Activated CD4-positive, alpha-beta T cell treated with anti-CD3 and anti-CD28 coated beads for 4 hours (primary cell): ENCODE data around the gene SLC25A45.

Experiments used
- DNase-seq, 2 donors: peaks; one replicate each; pipeline ENCODE4 v3.0.0-alpha.2; 2020

Gene SLC25A45, protein sequence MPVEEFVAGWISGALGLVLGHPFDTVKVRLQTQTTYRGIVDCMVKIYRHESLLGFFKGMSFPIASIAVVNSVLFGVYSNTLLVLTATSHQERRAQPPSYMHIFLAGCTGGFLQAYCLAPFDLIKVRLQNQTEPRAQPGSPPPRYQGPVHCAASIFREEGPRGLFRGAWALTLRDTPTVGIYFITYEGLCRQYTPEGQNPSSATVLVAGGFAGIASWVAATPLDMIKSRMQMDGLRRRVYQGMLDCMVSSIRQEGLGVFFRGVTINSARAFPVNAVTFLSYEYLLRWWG

DNA sequence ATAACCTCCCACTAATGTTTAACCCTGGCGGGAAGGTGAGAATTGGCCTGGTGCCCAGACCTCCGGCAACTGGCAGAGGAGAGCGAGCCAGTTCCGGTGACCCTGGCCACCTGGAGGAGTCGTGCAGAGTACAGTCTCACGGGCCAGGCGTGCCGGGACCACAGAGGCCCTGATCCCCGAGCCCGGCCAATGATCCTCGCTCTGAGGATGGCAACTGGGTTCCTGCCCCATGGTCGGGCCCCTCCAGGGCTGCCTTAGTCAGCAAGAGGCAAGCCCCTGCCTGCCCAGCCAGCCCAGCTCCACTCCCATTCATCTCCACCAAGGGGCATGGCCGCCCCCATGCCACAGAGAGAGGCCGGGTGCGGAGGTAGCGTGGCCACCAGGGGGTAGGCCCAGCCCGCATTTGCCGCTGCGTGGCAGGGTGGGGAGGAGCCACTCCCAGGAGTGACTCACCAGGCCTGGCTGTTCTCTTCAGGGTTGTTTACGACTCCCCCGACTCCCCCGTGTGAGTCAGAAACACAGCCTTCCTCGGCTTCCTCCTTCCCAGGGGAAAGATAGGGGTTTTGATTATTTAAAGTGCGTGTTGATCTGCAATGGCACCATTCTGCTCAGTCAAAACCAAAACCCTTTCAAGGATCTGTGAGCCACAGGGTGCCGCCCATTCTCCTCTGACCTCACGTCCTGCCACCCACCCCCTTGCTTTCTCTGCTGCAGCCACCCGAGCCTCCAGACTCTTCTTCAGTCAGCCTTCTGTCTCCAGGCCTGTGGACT is at the start of gene SLC25A45:
Gene SLC25A45 (minus strand): TSS at position 614 of the 771 bp plus-strand sequence. CDS start 695 bp downstream, outside the sequence.
- peak; percentile 92 to 94 for DNase-seq

DNA sequence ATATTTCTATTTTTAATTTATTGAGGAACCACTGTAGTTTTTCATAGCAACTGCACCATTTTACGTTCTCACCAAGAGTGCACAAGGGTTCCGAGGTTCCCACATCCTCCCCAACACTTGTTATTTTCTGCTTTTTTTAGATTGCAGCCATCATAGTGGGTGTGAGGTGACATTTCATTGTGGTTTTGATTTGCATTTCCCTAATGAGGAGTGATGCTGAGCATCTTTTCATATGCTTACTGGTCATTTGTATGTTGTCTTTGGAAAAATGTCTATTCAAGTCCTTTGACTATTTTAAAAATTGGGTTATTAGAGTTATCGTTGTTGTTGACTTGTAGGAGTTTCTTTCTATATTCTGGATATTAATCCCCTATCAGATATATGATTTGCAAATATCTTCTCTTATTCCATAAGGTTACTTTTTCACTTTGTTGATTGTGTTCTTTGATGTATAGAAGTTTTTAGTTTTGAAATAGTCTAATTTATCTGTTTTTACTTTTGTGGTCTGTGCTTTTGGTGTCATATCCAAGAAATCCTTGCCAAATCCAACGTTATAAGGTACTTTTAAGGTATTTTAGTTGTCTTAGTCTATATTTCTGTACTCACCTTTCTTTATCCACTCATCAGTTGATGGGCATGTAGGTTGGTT is 49.1 kb upstream of the SLC25A45 start:
- DNase-seq: no peak

DNA sequence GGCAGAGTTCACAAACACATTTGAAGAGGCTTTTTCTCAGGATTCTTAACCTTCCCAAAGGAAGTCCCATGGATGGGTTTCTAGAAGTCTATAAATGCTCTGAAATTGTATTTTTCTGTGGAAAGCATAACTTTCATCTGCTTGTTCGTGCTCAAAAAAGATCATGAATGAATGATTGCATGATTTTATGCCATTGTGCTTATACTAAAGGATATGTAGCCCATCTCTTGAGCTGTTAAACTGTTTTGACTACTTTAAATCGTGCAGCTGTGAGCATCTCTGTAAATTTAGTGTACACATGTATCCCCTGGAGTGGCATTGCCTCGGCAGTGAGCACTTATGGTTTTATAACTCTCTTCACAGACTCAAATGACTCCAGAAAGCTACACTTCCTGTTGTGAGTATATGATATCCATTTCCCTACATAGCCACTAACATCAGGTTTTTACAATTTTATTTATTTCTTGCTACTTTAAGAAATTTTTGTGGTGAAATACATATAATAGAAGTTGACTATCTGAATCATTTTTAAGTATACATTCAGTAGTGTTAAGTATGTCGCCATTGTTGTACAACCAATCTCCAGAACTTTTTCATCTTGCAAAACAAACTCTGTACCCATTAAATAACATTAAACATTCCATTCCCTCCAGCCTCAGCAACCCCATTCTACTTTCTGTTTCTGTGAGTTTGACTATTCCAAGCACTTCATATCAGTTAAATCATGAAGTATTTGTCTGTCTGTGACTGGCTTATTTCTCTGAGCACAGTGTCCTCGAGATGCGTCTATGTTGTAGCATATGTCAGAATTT is 48.2 kb upstream of the SLC25A45 start:
- DNase-seq: no peak

DNA sequence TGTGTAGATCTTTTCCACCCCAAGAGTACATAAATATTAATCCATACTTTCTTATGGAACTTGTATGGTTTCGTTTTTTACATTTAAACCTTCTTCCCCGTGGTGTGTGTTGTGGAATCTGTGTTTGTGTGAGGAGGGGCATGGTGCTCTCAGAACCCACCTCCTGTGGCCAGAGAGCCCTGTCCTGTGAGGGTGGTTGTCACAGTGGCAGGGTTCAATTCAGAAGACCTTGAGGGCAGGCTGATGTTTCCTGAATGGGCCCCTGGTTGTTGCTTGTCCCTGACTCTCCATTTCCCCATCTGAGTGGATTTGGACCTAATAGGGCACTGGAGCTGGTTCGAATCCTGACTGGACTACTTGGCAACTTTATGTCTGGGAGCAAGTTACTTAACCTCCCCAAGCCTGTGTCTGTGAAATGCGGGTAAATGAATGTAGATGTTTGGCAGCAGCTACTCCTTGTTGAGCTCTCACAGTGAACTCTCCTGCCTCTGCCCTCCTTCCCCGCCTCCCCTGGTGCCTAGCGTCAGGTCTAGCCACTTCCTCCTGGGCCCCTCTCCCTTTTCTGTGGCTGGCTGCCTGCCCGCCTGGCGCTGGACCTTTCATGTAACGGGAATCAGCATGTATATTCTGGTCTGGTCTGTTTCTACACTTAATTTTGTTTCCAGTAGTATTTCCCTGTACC is 47.4 kb upstream of the SLC25A45 start:
- no peak for DNase-seq

DNA sequence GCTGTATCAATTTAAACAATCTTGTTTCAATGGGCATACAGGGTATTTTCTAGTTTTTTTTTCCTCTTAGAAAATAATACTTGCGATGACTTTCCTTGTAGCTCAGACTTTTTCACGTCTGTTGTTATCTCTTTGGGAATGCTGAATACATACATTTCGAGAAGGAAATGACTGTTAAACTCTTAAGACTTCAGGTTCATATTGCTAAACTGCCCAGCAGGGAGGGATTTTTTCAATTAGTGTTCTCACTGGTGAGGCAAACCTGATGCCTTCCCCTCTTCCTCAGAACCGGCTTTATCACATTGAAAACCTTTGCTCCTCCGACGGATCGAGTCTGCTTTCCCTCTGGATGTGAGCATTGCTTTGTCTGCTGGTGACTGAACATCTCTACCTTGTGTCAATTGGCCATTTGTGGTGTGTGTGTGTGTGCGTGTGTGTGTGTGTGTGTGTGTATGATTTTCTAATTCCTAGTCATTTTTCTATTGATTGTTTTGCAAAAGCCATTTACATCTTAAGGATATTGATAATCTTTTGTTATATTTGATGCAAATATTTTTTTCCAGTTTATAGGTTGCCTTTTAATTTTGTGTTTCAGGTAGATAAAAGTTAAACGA is 46.7 kb upstream of the SLC25A45 start:
- no peak for DNase-seq

DNA sequence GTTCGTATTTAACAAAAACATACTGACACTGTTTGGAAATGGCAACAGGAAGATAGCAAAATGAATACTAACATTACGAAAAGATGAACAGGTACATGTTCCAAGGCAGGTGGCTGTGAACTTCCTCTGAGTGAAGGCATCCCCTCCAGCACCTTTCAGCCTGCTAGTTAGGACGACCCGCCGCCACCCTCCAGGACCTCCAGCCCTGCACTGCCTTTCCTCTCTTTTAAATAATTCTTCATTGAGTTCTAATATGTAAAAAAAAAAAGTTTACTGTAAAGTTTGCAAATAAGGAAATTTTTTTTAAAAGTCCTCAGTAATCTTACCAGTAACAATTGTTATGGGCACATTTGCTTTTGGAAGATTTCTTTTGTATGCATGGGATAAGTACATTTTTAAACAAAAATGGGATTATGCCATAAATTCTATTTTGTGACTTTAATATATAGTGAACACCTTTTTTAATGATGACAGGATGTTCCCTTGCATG is 46.2 kb upstream of the SLC25A45 start:
- no peak for DNase-seq

DNA sequence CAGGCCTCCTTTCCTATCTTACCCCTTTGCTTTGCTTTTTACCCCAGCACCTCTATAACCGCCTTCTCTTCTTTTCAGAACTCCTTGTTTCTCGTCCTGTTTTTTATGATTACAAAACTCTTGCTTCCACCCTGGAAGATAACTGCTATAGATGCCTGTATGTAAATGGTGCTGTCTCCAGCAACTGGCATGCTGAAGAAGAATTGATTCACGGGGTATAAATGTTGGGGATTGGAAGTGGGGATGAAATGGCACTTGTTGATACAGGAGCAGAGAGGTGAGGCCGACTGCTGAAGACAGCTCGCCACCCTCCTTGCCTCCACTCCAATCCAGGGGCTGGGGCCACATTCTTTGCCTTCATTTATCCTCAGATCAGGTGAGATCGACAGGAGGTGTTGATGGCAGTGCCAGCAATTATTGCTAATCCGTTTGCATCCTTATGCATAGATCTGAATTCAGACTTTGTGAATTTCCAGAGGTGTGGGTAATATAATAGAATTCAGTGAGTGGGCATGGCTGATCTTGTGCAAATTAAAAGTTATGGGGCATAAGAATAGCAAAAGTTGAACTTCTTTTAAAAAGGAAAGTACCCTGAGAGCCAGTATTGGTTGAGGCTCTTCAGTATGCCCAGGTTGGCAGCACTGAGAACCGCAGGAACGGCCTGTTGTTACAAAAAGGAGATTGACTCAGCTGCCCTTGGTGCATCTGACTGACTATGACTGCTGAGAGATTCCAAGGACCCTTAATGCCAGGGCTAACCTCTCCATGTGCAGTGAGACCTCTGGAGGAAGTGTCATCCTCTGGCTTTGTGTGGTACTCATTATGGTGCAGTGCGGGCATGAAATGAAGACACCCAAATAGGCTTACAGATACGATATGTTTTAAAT is 45.5 kb upstream of the SLC25A45 start:
- peak; percentile 40 to 41 for DNase-seq

DNA sequence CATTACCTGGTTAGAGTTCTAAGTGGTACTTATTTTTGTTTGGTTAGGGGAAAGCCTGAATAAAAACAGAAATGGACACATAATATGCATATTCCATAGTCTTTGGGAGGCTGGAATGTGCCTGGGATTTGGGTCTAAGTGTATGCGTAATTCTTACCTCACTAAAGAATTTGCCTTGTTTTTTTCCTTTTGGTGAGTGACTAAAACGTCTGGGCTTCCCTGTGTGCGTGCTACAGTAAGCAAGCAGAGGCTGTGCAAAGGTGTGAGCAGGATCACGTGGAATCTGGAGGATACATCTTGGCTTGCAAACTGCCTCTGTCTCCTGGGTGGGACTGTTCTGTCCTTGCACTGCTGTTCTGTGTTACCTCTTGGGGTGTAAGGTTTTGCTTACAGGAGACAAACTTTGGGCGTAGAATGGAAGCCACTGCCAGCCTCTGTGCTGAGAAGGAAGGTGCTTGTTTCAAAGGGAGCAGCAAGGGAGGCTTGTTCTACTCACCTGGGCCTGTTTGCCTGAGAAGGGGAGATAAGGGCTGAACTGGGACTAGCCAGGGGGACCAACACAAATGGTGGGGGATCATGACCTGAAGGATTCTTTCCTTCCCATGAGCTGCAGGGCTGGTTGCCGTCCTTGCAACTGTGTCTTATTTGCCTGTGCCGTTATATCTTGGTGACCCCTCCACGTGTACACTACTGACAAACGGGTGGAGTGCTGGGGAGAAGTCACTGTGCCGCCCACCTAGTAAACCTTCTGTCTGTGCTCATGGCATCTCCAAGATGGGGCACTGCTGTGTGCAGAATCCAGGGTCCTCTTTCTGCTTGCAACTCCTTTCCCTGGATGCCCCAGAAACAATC is 44.6 kb upstream of the SLC25A45 start:
- DNase-seq: peak in 1 of 2 donors; percentile 46

DNA sequence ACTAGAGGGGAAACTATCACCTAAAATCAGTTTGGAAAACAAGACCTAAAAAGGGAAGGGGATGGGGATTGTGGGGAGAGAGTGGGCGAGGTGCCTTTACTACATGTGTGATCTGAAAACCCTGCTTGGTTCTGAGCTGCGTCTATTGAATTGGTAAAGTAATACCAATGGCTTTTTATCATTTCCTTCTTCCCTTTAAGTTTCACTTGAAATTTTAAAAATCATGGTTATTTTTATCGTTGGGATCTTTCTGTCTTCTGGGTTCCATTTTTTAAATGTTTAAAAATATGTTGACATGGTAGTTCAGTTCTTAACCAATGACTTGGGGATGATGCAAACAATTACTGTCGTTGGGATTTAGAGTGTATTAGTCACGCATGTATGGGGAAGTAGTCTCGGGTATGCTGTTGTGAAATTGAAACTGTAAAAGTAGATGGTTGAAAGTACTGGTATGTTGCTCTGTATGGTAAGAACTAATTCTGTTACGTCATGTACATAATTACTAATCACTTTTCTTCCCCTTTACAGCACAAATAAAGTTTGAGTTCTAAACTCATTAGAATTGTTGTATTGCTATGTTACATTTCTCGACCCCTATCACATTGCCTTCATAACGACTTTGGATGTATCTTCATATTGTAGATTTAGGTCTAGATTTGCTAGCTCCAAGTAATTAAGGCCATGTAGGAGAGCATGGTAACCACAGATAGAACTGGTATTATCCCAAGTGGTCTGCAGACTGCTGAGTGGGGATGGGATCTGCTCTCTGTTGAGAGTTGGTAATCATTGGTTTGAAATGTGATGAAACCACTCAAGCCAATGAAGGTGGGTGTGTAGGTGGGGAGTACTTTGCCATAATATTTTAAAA is 43.8 kb upstream of the SLC25A45 start:
- no peak for DNase-seq

DNA sequence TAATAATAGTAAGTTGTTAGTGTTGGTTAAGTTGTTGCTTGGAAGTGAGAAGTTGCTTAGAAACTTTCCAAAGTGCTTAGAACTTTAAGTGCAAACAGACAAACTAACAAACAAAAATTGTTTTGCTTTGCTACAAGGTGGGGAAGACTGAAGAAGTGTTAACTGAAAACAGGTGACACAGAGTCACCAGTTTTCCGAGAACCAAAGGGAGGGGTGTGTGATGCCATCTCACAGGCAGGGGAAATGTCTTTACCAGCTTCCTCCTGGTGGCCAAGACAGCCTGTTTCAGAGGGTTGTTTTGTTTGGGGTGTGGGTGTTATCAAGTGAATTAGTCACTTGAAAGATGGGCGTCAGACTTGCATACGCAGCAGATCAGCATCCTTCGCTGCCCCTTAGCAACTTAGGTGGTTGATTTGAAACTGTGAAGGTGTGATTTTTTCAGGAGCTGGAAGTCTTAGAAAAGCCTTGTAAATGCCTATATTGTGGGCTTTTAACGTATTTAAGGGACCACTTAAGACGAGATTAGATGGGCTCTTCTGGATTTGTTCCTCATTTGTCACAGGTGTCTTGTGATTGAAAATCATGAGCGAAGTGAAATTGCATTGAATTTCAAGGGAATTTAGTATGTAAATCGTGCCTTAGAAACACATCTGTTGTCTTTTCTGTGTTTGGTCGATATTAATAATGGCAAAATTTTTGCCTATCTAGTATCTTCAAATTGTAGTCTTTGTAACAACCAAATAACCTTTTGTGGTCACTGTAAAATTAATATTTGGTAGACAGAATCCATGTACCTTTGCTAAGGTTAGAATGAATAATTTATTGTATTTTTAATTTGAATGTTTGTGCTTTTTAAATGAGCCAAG is 42.9 kb upstream of the SLC25A45 start:
- peak; percentile 84 for DNase-seq

DNA sequence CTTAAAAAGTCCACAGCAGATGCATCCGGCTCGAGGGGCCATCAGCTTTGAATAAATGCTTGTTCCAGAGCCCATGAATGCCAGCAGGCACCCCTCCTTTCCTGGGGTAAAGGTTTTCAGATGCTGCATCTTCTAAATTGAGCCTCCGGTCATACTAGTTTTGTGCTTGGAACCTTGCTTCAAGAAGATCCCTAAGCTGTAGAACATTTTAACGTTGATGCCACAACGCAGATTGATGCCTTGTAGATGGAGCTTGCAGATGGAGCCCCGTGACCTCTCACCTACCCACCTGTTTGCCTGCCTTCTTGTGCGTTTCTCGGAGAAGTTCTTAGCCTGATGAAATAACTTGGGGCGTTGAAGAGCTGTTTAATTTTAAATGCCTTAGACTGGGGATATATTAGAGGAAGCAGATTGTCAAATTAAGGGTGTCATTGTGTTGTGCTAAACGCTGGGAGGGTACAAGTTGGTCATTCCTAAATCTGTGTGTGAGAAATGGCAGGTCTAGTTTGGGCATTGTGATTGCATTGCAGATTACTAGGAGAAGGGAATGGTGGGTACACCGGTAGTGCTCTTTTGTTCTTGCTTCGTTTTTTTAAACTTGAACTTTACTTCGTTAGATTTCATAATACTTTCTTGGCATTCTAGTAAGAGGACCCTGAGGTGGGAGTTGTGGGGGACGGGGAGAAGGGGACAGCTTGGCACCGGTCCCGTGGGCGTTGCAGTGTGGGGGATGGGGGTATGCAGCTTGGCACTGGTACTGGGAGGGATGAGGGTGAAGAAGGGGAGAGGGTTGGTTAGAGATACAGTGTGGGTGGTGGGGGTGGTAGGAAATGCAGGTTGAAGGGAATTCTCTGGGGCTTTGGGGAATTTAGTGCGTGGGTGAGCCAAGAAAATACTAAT is 42.0 kb upstream of the SLC25A45 start:
- peak; percentile 73 for DNase-seq

DNA sequence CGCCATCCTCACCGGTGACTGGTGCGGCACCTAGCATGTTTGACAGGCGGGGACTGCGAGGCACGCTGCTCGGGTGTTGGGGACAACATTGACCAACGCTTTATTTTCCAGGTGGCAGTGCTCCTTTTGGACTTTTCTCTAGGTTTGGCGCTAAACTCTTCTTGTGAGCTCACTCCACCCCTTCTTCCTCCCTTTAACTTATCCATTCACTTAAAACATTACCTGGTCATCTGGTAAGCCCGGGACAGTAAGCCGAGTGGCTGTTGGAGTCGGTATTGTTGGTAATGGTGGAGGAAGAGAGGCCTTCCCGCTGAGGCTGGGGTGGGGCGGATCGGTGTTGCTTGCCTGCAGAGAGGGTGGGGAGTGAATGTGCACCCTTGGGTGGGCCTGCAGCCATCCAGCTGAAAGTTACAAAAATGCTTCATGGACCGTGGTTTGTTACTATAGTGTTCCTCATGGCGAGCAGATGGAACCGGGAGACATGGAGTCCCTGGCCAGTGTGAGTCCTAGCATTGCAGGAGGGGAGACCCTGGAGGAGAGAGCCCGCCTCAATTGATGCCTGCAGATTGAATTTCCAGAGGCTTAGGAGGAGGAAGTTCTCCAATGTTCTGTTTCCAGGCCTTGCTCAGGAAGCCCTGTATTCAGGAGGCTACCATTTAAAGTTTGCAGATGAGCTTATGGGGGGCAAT is 41.2 kb upstream of the SLC25A45 start:
- peak in 1 of 2 donors; percentile 34 for DNase-seq

DNA sequence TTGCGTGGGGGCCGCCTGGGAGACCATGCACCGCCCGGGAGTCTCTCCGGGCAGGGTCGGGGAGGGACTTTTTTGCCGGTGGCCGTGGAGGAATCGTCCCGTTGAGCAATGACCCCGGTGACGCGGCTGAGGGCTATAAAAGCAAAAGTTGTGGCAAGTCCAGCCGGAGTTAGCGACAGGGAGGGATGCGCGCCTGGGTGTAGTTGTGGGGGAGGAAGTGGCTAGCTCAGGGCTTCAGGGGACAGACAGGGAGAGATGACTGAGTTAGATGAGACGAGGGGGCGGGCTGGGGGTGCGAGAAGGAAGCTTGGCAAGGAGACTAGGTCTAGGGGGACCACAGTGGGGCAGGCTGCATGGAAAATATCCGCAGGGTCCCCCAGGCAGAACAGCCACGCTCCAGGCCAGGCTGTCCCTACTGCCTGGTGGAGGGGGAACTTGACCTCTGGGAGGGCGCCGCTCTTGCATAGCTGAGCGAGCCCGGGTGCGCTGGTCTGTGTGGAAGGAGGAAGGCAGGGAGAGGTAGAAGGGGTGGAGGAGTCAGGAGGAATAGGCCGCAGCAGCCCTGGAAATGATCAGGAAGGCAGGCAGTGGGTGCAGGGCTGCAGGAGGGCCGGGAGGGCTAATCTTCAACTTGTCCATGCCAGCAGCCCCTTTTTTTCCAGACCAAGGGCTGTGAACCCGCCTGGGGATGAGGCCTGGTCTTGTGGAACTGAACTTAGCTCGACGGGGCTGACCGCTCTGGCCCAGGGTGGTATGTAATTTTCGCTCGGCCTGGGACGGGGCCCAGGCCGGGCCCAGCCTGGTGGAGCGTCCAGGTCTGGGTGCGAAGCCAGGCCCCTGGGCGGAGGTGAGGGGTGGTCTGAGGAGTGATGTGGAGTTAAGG is 40.4 kb upstream of the SLC25A45 start, which contains the start of gene NEAT1:
Gene NEAT1 (plus strand): TSS at position 166 of the 883 bp plus-strand sequence.
- DNase-seq: peak; percentile 90 to 93

DNA sequence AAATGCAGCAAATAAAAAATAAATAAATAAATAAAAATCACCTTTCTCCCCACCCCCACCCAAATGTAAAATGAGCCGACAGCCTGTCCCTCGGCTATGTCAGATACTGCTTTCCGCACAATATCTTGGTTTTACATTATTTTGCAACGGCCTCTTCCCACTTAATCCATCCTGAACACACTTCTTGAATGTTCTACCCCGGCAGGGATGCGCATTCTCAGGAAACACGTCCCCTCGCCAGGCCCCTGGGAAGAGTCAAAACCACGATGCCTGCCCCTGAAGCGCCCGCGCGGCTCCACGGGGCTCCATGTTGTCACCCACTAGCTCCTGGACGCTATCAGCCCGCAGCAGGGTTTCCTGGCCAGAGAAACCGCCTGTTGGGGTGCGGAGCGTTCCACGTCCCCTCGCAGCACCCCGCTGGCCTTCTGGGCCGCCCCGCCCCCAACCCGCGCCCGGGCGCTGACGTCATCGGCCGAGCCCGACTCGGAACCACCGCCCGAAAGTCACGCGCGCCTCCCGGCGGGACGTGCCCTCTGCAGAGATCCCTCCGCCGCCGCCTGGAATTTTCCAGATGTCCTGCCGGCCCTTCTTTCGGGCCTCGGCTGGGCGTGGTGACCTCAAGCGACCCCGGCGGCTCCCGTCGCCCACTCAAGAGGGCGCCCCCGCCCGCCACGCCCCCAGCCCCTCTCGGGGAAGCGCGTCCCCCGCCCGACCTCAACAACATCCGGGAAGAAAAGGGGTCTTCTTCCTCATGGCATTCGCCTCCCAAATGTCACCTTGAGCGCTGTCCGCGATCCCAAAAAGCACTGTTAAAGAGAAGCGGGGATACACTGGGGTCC is 39.6 kb upstream of the SLC25A45 start:
- DNase-seq: peak; percentile 90 to 94
